SJSA1 (cell line): ENCODE data around the gene MTMR11. TPM values are rescaled to one million over a fixed set of nuclear protein-coding genes. Genes with fewer than 3 reads are reported as not detected.

Source experiments
- DNase-seq, 2 experiments: peaks; one replicate each; pipeline ENCODE4 v3.0.0-alpha.2; 2015 to 2020; ENCODE audit warnings: low spot score in 2 of 2, low read depth in 1 of 2
- H3K27ac ChIP-seq: fragments of 250-450 bp; sonication (Bioruptor Pico); 2 replicates; pipeline ENCODE4 v1.5.1; 2020; ENCODE audit warnings: mild to moderate bottlenecking, moderate library complexity
- H3K27me3 ChIP-seq: fragments of 250-450 bp; sonication (Bioruptor Pico); replicated peaks from 2 replicates; pipeline ENCODE4 v1.5.1; 2020; ENCODE audit warnings: mild to moderate bottlenecking, moderate library complexity
- H3K36me3 ChIP-seq: fragments of 250-450 bp; sonication (Bioruptor Pico); 2 replicates; pipeline ENCODE4 v1.5.1; 2020; ENCODE audit warnings: mild to moderate bottlenecking
- H3K4me1 ChIP-seq: fragments of 250-450 bp; sonication (Bioruptor Pico); replicated peaks from 2 replicates; pipeline ENCODE4 v1.6.1; 2021; ENCODE audit warnings: mild to moderate bottlenecking
- H3K4me3 ChIP-seq: fragments of 250-450 bp; sonication (Bioruptor Pico); 2 replicates; pipeline ENCODE4 v1.5.1; 2020; ENCODE audit warnings: mild to moderate bottlenecking
- H3K9me3 ChIP-seq: fragments of 250-450 bp; sonication (Bioruptor Pico); replicated peaks from 2 replicates; pipeline ENCODE4 v1.5.1; 2020; ENCODE audit warnings: mild to moderate bottlenecking
- total RNA-seq: library from RNA; depleted of rRNA; stranded (reverse); fragments of >200 nt; shearing (Covaris generic); gene quantifications from 2 replicates; pipeline ENCODE4 v1.2.3, GENCODE V29; 2014

The MTMR11 gene
- total RNA-seq, 1 experiment from 2014 or later = 6.4 TPM

DNA sequence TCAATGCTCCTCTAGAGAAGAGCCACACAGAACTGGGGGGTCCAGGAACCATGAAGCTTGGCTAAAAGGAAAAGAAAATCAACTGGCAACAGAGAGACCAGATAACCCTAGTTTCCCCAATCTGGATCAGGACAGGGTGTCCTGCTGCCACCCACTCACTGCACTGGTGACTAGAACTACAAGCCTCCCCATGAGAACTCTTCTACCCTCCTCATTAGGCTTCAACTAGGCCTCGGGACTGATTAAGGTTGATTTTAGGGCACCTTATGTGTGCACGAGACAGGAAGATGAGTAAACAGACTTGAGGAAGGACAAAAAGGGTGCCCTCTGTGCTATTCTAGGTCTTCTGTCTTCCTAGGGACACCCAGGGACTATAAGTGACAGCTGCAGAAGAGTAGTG is 6.8 kb downstream of the MTMR11 start:
- Histone ChIP-seq H3K4me3 (no peak overlapping the region), H3K4me1 (peaks cover 27% of the 10 kb centered on the region), H3K27ac (no peak overlapping the region), H3K9me3 (no peaks in the 10 kb centered on the region), H3K27me3 (no peaks in the 10 kb centered on the region), H3K36me3 (peaks cover 52% of the 10 kb centered on the region)
- DNase-seq = no peak

GRCh38 chr1:149928401-149928724 is 8.3 kb downstream of the MTMR11 start:
- H3K27me3 ChIP-seq = no peaks in the 10 kb centered on the region
- H3K27ac ChIP-seq = peak overlapping the region; percentile 39; the same call in 1 of the 2 replicates
- H3K4me1 ChIP-seq = peaks cover 27% of the 10 kb centered on the region
- no peak for DNase-seq
- H3K36me3 ChIP-seq = peaks cover 62% of the 10 kb centered on the region
- H3K4me3 ChIP-seq = peak overlapping the region; percentile 71
- H3K9me3 ChIP-seq = no peaks in the 10 kb centered on the region

GRCh38 chr1:149927563-149928400 is 8.9 kb downstream of the MTMR11 start, which contains the start of gene SF3B4:
Gene SF3B4 (minus strand): TSS chr1:149927803. CDS start chr1:149927759, 44 bp downstream.
- peaks cover 27% of the 10 kb centered on the region for H3K4me1 ChIP-seq
- peaks cover 65% of the 10 kb centered on the region for H3K36me3 ChIP-seq

DNA sequence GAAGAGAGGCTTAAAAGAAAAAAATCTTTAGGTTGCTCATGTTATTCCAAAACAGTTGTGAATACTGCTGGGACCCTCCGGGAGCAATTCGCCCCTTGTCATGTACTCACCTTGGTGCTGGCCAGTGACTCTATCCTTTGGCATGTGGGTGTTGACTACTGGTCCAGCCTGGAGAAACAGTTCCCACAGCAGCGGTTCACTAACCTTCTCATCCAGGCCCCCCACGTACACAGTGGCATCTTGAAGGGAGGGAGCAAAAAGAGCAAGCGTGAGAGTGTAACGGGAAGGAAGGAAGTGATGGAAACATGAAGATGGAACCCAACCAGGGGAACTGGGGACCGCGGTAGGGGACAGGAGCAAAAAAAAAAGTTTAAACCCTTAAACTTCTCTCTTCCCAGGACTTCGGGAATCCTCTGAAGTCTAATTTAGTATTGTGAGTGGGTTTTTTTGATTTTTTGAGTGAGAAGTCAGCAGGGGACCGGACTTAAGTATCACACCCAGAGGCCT is 9.6 kb downstream of the MTMR11 start:
- Histone ChIP-seq H3K9me3 (no peaks in the 10 kb centered on the region), H3K27ac (peak overlapping the region; percentile 39), H3K4me1 (peaks cover 27% of the 10 kb centered on the region), H3K36me3 (peaks cover 65% of the 10 kb centered on the region), H3K4me3 (peak overlapping the region; percentile 71), H3K27me3 (no peaks in the 10 kb centered on the region)
- no peak for DNase-seq

More at GRCh38 chr1:149927563-149928400, 8.9 kb downstream of the MTMR11 start, which contains the start of gene SF3B4:
- Histone ChIP-seq H3K4me3 (peak within 1 kb of the TSS; percentile 71), H3K27ac (peak within 1 kb of the TSS; percentile 39), H3K9me3 (no peaks in the 10 kb centered on the region), H3K27me3 (no peaks in the 10 kb centered on the region)
- peak; percentile 90 to 95 for DNase-seq

DNA sequence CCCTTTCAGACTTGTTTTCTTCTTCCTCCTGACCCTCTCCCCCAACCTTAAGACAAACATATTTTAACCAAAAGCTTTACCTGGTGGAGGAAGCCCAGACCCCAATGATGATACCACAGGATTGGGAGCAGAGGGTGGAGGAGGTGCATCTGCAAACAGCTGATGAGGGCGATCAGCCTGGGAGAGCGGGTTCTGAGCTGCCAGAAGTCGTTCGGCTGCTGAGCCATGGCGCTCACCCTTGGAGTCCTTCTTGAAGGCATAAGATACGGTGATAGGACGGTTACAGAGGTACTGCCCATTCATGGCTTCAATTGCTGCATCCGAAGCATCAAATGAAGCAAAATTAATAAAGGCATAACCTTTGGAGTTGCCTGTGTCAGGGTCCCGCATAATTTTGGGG is 10.4 kb downstream of the MTMR11 start:
- no peaks in the 10 kb centered on the region for H3K9me3 ChIP-seq
- no peaks in the 10 kb centered on the region for H3K27me3 ChIP-seq
- peaks cover 67% of the 10 kb centered on the region for H3K36me3 ChIP-seq
- H3K4me3 ChIP-seq = no peak overlapping the region
- H3K4me1 ChIP-seq = peaks cover 22% of the 10 kb centered on the region
- DNase-seq = no peak
- no peak overlapping the region for H3K27ac ChIP-seq

DNA sequence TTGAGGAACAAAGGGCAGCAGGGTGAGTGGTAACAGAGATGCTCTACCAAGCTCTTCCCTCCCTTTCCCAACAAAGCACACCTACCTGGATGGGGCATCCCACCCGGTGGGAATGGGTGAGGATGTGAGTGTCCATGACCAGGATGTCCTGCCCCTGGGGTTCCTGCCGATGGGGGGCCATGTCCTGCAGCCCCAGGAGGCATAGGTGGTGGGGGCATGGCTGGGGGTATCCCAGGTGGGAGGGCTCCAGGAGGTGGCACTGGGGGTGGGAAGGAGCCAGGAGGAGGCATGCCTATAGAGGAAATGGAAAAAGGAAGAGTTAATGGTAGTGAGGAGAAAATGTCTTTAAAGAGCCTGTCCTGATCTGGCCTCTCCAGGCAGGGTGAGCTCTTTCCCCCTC is 10.9 kb downstream of the MTMR11 start:
- H3K4me3 ChIP-seq = no peak overlapping the region
- H3K4me1 ChIP-seq = peaks cover 17% of the 10 kb centered on the region
- DNase-seq = no peak
- no peak overlapping the region for H3K27ac ChIP-seq
- H3K36me3 ChIP-seq = peaks cover 67% of the 10 kb centered on the region
- H3K9me3 ChIP-seq = no peaks in the 10 kb centered on the region
- no peaks in the 10 kb centered on the region for H3K27me3 ChIP-seq

DNA sequence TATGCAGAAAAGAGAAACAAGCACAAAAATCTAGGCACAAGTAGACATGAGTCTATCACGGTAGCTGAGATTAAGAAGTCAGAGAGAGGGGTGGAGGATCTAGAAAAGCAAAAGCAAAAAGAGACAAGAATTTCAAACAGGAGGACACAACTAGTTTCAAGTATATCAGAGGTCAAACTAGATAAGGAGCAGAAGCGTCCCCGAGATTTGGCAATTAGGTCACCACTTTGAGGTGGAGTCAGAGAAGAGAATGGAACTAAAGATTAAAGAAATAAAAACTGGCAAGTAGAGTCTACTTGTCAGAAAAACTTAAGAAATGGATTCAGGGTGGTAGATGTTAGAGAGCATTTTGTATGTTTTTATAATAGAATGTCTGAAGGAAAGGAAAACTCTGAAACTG is 11.3 kb downstream of the MTMR11 start:
- H3K4me3 ChIP-seq = no peak overlapping the region
- no peak overlapping the region for H3K27ac ChIP-seq
- DNase-seq = no peak
- no peaks in the 10 kb centered on the region for H3K9me3 ChIP-seq
- H3K36me3 ChIP-seq = peaks cover 67% of the 10 kb centered on the region
- peaks cover 17% of the 10 kb centered on the region for H3K4me1 ChIP-seq
- H3K27me3 ChIP-seq = no peaks in the 10 kb centered on the region

GRCh38 chr1:149923626-149924025 is 13.1 kb downstream of the MTMR11 start:
- DNase-seq = no peak
- H3K4me1 ChIP-seq = peaks cover 16% of the 10 kb centered on the region
- H3K4me3 ChIP-seq = no peak overlapping the region
- no peaks in the 10 kb centered on the region for H3K9me3 ChIP-seq
- no peaks in the 10 kb centered on the region for H3K27me3 ChIP-seq
- no peak overlapping the region for H3K27ac ChIP-seq
- peaks cover 56% of the 10 kb centered on the region for H3K36me3 ChIP-seq

GRCh38 chr1:149917571-149918144 is 19.0 kb downstream of the MTMR11 start, which contains the start of gene SV2A:
Gene SV2A (minus strand): TSS chr1:149917844. CDS start chr1:149913840, 4,004 bp downstream.
- Histone ChIP-seq H3K4me3 (peak within 1 kb of the TSS; percentile 54), H3K9me3 (no peaks in the 10 kb centered on the region), H3K4me1 (peaks cover 8% of the 10 kb centered on the region), H3K27me3 (no peaks in the 10 kb centered on the region), H3K36me3 (peaks cover 15% of the 10 kb centered on the region), H3K27ac (no peak within 1 kb of the TSS)
- DNase-seq = peak in 1 of 2 experiments; percentile 35

- Histone ChIP-seq H3K27ac (no peak overlapping the region), H3K36me3 (peaks cover 9% of the 10 kb centered on the region), H3K4me1 (peaks cover 8% of the 10 kb centered on the region), H3K9me3 (no peaks in the 10 kb centered on the region), H3K4me3 (peak overlapping the region; percentile 54; the same call in 1 of the 2 replicates), H3K27me3 (no peaks in the 10 kb centered on the region)
- no peak for DNase-seq
Measured at GRCh38 chr1:149916898-149917252, 19.8 kb downstream of the MTMR11 start.

DNA sequence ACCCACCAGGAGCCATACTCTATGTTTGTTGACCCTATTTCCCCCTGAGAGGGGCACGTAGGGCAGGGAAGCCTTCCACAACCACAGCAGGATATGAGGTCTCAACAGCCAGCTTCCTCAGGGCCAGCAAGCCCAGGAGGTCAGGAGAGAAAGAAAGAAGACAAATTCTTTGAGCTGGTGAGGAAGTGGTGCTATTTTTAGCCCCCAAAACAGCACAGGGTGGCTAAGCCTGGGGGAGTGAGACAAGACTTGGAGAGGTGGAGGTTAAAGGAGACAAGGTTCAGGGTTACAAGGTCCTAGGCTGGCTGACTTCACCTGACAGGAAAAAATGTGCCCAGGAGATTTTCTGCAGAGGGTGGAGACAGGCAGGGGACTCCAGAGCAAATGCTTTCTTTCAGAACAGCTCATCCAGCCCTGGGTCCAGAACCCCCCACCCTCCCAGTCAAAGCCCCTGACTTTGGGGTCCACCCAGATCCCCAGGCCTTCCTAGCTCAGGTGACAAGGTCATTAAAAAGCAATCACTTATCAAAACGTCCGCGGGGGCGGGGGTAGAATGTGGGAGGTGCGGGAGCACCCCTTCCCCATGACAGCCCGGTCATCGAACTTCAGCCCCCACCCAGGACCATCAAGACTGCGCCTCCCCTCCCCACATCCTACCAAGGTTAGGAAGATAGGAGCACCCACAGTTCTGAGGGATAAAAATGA is 20.3 kb downstream of the MTMR11 start:
- H3K27me3 ChIP-seq = no peaks in the 10 kb centered on the region
- DNase-seq = no peak
- no peak overlapping the region for H3K27ac ChIP-seq
- peaks cover 3% of the 10 kb centered on the region for H3K36me3 ChIP-seq
- H3K9me3 ChIP-seq = no peaks in the 10 kb centered on the region
- H3K4me1 ChIP-seq = peaks cover 8% of the 10 kb centered on the region
- no peak overlapping the region for H3K4me3 ChIP-seq

GRCh38 chr1:149915429-149916192 is 21.1 kb downstream of the MTMR11 start:
- H3K9me3 ChIP-seq = no peaks in the 10 kb centered on the region
- DNase-seq = no peak
- H3K27ac ChIP-seq = no peak overlapping the region
- no peaks in the 10 kb centered on the region for H3K27me3 ChIP-seq
- H3K4me1 ChIP-seq = peaks cover 8% of the 10 kb centered on the region
- H3K36me3 ChIP-seq = peaks cover 3% of the 10 kb centered on the region; the same call in 1 of the 2 replicates
- H3K4me3 ChIP-seq = no peak overlapping the region

- H3K36me3 ChIP-seq = peaks cover 3% of the 10 kb centered on the region; the same call in 1 of the 2 replicates
- H3K27me3 ChIP-seq = no peaks in the 10 kb centered on the region
- no peak overlapping the region for H3K27ac ChIP-seq
- no peak overlapping the region for H3K4me3 ChIP-seq
- no peak for DNase-seq
- no peaks in the 10 kb centered on the region for H3K9me3 ChIP-seq
- H3K4me1 ChIP-seq = peaks cover 8% of the 10 kb centered on the region
Measured at GRCh38 chr1:149914545-149914944, 22.1 kb downstream of the MTMR11 start.
